ENCODE data around the gene TRAPPC12.

TRAPPC12 gene

DNA sequence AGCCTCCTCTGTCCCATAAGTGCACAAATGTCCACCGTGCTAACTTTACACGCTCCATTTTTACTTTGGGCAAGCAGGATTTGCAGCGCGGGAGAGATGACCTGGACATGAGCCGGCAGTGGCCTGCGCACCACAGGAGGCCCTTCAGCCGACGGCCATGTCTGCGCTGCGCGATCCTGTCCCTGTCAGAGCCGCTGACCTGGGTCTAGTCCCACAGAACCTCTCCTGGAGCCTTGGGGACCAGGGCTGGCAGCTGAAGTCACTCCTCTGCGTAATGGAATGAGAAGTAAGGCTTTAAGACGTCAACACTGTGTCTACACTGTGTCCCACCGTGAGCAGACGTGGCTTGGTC is 110.2 kb downstream of the TRAPPC12 start (continued):
- TF ChIP-seq, protein P1, sequence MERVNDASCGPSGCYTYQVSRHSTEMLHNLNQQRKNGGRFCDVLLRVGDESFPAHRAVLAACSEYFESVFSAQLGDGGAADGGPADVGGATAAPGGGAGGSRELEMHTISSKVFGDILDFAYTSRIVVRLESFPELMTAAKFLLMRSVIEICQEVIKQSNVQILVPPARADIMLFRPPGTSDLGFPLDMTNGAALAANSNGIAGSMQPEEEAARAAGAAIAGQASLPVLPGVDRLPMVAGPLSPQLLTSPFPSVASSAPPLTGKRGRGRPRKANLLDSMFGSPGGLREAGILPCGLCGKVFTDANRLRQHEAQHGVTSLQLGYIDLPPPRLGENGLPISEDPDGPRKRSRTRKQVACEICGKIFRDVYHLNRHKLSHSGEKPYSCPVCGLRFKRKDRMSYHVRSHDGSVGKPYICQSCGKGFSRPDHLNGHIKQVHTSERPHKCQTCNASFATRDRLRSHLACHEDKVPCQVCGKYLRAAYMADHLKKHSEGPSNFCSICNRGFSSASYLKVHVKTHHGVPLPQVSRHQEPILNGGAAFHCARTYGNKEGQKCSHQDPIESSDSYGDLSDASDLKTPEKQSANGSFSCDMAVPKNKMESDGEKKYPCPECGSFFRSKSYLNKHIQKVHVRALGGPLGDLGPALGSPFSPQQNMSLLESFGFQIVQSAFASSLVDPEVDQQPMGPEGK (CRISPR knock-in tag; IDR thresholded peaks at IDR 0.05; ENCODE audit: borderline replicate concordance), result no peak
- no peak for TF ChIP-seq BACH2 (CRISPR knock-in tag; IDR thresholded peaks at IDR 0.05; ENCODE audit: borderline replicate concordance)
- TF ChIP-seq ISL1 (CRISPR knock-in tag; IDR thresholded peaks at IDR 0.05), result no peak

DNA sequence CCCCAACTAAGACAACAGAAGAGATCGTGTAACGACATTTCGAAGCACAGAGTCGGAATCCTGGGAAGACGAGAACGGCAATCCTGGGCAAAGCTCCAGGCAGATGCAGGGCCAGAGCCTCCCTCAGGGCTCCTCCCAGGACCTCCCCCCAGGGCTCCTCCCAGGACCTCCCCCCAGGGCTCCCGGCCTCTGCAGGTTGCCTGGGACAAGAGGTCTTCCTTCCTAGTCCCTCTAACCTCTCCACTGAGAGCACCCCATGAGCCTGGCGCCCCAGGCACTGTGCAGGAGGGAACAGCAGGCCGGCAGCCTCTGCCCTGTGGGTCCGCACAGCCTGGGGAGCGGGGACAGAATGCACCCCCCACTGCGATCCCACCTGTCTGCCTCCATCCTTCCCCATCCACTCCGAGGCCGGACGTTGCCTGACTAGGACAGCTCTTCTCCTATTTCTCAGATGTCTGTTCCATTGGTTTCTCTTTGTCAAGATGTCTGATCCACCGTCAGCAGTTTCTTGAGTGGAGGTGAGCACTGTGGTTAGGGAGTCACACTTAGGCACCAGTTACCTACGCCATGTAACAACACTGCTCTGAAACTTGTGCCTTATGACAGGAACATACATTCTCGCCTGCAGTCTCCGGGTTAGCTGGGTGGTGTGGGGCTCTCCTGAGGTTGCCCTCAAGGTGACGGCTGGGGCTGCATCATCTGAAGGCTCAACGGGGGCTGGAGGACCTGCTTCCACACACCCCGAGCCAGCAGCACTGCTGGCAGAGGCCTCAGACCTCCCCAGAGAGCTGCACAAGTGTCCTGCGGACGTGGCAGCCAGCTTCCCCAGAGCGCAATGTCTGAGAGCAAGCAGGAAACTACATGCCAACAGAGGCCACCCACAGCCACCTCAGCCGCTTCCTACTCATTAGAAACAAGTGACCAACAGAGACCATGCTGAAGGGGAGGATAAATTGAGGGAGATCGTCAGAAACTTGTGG is 111.0 kb downstream of the TRAPPC12 start:
- TF ChIP-seq BACH2 (CRISPR knock-in tag; IDR thresholded peaks at IDR 0.05; ENCODE audit: borderline replicate concordance) (no peak), RARB (CRISPR knock-in tag; IDR thresholded peaks at IDR 0.05) (no peak), ZNF8 (CRISPR knock-in tag; IDR thresholded peaks at IDR 0.05) (no peak), ARNTL (CRISPR knock-in tag; IDR thresholded peaks at IDR 0.05; ENCODE audit: borderline replicate concordance, low read depth) (no peak), ZNF70 (CRISPR knock-in tag; IDR thresholded peaks at IDR 0.05) (no peak), ESRRG (CRISPR knock-in tag; IDR thresholded peaks at IDR 0.05) (no peak), ZFP30 (CRISPR knock-in tag; IDR thresholded peaks at IDR 0.05) (no peak), ISL1 (CRISPR knock-in tag; IDR thresholded peaks at IDR 0.05) (no peak), GLIS3 (CRISPR knock-in tag; IDR thresholded peaks at IDR 0.05) (no peak), ZNF565 (CRISPR knock-in tag; conservative IDR thresholded peaks at IDR 0.05; ENCODE audit: low read depth) (no peak), ZC3H10 (CRISPR knock-in tag; IDR thresholded peaks at IDR 0.05) (no peak), SNAI2 (CRISPR knock-in tag; IDR thresholded peaks at IDR 0.05) (no peak)
- TF ChIP-seq, protein P2, sequence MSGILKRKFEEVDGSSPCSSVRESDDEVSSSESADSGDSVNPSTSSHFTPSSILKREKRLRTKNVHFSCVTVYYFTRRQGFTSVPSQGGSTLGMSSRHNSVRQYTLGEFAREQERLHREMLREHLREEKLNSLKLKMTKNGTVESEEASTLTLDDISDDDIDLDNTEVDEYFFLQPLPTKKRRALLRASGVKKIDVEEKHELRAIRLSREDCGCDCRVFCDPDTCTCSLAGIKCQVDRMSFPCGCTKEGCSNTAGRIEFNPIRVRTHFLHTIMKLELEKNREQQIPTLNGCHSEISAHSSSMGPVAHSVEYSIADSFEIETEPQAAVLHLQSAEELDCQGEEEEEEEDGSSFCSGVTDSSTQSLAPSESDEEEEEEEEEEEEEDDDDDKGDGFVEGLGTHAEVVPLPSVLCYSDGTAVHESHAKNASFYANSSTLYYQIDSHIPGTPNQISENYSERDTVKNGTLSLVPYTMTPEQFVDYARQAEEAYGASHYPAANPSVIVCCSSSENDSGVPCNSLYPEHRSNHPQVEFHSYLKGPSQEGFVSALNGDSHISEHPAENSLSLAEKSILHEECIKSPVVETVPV (CRISPR knock-in tag; IDR thresholded peaks at IDR 0.05), result no peak
- TF ChIP-seq, protein P3, sequence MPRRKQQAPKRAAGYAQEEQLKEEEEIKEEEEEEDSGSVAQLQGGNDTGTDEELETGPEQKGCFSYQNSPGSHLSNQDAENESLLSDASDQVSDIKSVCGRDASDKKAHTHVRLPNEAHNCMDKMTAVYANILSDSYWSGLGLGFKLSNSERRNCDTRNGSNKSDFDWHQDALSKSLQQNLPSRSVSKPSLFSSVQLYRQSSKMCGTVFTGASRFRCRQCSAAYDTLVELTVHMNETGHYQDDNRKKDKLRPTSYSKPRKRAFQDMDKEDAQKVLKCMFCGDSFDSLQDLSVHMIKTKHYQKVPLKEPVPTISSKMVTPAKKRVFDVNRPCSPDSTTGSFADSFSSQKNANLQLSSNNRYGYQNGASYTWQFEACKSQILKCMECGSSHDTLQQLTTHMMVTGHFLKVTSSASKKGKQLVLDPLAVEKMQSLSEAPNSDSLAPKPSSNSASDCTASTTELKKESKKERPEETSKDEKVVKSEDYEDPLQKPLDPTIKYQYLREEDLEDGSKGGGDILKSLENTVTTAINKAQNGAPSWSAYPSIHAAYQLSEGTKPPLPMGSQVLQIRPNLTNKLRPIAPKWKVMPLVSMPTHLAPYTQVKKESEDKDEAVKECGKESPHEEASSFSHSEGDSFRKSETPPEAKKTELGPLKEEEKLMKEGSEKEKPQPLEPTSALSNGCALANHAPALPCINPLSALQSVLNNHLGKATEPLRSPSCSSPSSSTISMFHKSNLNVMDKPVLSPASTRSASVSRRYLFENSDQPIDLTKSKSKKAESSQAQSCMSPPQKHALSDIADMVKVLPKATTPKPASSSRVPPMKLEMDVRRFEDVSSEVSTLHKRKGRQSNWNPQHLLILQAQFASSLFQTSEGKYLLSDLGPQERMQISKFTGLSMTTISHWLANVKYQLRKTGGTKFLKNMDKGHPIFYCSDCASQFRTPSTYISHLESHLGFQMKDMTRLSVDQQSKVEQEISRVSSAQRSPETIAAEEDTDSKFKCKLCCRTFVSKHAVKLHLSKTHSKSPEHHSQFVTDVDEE (CRISPR knock-in tag; IDR thresholded peaks at IDR 0.05), result no peak
- TF ChIP-seq, protein P4, sequence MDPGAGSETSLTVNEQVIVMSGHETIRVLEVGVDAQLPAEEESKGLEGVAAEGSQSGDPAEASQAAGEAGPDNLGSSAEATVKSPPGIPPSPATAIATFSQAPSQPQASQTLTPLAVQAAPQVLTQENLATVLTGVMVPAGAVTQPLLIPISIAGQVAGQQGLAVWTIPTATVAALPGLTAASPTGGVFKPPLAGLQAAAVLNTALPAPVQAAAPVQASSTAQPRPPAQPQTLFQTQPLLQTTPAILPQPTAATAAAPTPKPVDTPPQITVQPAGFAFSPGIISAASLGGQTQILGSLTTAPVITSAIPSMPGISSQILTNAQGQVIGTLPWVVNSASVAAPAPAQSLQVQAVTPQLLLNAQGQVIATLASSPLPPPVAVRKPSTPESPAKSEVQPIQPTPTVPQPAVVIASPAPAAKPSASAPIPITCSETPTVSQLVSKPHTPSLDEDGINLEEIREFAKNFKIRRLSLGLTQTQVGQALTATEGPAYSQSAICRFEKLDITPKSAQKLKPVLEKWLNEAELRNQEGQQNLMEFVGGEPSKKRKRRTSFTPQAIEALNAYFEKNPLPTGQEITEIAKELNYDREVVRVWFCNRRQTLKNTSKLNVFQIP (CRISPR knock-in tag; IDR thresholded peaks at IDR 0.05; ENCODE audit: borderline replicate concordance, low read depth), result no peak
- TF ChIP-seq, protein P5, sequence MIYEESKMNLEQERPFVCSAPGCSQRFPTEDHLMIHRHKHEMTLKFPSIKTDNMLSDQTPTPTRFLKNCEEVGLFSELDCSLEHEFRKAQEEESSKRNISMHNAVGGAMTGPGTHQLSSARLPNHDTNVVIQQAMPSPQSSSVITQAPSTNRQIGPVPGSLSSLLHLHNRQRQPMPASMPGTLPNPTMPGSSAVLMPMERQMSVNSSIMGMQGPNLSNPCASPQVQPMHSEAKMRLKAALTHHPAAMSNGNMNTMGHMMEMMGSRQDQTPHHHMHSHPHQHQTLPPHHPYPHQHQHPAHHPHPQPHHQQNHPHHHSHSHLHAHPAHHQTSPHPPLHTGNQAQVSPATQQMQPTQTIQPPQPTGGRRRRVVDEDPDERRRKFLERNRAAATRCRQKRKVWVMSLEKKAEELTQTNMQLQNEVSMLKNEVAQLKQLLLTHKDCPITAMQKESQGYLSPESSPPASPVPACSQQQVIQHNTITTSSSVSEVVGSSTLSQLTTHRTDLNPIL (CRISPR knock-in tag; IDR thresholded peaks at IDR 0.05; ENCODE audit: low read depth), result no peak
- TF ChIP-seq, protein P1 (CRISPR knock-in tag; IDR thresholded peaks at IDR 0.05; ENCODE audit: borderline replicate concordance), result no peak
- no peak for ATAC-seq

DNA sequence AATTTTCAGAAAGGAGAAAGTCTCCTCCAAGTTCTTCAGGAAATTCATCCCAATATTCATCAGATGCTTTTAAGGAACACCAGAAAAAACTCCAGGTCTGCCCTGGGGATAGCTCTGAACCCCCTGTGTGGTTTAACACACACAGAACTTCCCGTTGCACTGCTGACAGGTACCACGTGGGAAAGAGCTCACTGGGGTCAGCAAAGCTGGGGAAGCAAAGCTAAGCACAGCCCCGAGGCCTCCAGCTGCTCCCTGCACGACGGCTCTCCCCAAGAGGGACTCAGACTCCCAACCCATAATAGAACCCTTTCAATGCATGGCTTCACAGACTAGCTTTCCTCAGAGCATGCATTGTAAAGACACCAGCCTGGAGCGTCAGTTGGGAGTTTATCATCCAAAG is 111.8 kb downstream of the TRAPPC12 start:
- TF ChIP-seq SNAI2 (CRISPR knock-in tag; IDR thresholded peaks at IDR 0.05) (no peak), RARB (CRISPR knock-in tag; IDR thresholded peaks at IDR 0.05) (no peak), PPARA (CRISPR knock-in tag; IDR thresholded peaks at IDR 0.05; ENCODE audit: borderline replicate concordance) (no peak), CSDC2 (CRISPR knock-in tag; IDR thresholded peaks at IDR 0.05) (no peak), ZNF8 (CRISPR knock-in tag; IDR thresholded peaks at IDR 0.05) (no peak)
- no peak for ATAC-seq

All from SK-N-SH treated with all-trans-retinoic acid at 6 μM for 48 hours (cell line).